ENCODE results near the gene RFX4. TPM values are rescaled to one million over a fixed set of nuclear protein-coding genes. Genes with fewer than 3 reads are reported as not detected.

Gene RFX4
- total RNA-seq, 1 donor from 2014 or later = 53.8 TPM

DNA sequence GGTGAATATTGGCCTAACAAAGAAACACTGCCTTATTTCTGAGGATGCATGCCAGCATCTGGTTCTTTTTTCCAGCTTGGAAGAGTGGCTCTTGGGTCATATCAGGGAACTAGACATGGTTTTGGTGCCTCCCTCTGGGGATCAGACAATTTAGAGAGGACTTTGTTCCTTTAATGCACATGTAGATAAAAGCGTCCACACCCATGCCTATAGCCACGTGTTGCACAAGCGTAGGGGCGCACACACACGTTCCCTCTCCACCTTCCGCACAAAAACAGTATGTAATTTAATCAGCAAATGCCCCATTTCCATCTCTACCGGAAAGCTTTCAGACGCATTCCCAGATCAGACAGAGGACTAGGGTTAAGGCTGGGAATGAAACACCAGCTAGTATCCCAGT, 130.0 kb downstream of the RFX4 start:
- H3K36me3 Mint-ChIP-seq (ENCODE audit: low read depth) = peaks cover 10% of the 10 kb centered on the region
- H3K4me3 Mint-ChIP-seq = no peak overlapping the region
- TF ChIP-seq, protein P1, sequence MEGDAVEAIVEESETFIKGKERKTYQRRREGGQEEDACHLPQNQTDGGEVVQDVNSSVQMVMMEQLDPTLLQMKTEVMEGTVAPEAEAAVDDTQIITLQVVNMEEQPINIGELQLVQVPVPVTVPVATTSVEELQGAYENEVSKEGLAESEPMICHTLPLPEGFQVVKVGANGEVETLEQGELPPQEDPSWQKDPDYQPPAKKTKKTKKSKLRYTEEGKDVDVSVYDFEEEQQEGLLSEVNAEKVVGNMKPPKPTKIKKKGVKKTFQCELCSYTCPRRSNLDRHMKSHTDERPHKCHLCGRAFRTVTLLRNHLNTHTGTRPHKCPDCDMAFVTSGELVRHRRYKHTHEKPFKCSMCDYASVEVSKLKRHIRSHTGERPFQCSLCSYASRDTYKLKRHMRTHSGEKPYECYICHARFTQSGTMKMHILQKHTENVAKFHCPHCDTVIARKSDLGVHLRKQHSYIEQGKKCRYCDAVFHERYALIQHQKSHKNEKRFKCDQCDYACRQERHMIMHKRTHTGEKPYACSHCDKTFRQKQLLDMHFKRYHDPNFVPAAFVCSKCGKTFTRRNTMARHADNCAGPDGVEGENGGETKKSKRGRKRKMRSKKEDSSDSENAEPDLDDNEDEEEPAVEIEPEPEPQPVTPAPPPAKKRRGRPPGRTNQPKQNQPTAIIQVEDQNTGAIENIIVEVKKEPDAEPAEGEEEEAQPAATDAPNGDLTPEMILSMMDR (conservative IDR thresholded peaks at IDR 0.05) = no peak
- H3K27me3 Mint-ChIP-seq (ENCODE audit: low read depth) = no peaks in the 10 kb centered on the region
- no peak overlapping the region for H3K27ac Mint-ChIP-seq (ENCODE audit: unreplicated experiment)
- peaks cover 7% of the 10 kb centered on the region for H3K4me1 Mint-ChIP-seq
- DNase-seq (ENCODE audit: low read depth, low spot score) = no peak
- H3K9me3 Mint-ChIP-seq = no peaks in the 10 kb centered on the region

DNA sequence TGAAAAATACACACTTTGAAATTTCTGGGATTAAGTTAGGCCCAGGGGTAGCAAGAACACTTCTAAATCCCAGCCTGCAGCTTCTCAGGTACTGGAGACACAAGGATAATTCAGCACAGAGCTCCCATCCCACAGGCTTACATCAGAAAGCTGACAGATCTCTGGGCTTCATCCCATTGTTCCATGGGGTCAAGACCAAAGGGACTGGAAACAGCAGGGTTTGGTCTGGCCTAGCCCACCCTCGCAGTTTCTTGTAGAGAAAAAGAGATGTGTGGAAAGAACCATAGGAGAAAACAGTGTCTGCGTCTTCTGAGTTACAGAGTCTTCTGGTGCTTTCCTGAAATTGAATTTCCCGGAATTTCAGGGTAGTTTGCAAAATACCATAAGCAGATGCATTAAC, 132.1 kb downstream of the RFX4 start:
- DNase-seq (ENCODE audit: low read depth, low spot score) = no peak
- H3K36me3 Mint-ChIP-seq (ENCODE audit: low read depth) = peaks cover 17% of the 10 kb centered on the region

DNA sequence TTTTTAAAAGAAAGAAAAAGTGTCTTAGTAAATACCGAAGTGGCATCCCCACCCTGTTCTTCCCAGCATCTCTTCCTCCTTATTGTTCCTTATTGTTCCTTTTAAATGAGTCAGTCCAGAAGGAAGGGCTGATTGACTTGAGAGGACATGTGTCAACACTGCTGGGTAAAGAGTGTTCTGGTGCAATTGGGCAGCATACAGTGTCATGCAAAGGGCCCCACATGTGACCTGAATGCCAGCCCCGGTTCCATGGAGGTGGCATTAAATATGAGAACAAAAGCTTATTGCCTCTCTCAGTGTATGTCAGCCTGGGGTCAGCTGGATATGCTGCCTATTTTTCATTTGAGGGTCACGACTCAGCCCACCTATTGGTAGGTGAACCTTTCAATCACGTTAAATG, 132.8 kb downstream of the RFX4 start:
- no peaks in the 10 kb centered on the region for H3K9me3 Mint-ChIP-seq
- H3K36me3 Mint-ChIP-seq (ENCODE audit: low read depth) = peaks cover 16% of the 10 kb centered on the region
- H3K27ac Mint-ChIP-seq (ENCODE audit: unreplicated experiment) = no peak overlapping the region
- peaks cover 7% of the 10 kb centered on the region for H3K4me1 Mint-ChIP-seq
- DNase-seq (ENCODE audit: low read depth, low spot score) = no peak
- no peak overlapping the region for H3K4me3 Mint-ChIP-seq
- TF ChIP-seq, protein P1 (conservative IDR thresholded peaks at IDR 0.05) = no peak
- no peaks in the 10 kb centered on the region for H3K27me3 Mint-ChIP-seq (ENCODE audit: low read depth)

More for the DNA sequence above, 132.1 kb downstream of the RFX4 start:
- H3K27ac Mint-ChIP-seq (ENCODE audit: unreplicated experiment) = no peak overlapping the region
- TF ChIP-seq, protein P1 (conservative IDR thresholded peaks at IDR 0.05) = no peak
- no peak overlapping the region for H3K4me3 Mint-ChIP-seq
- peaks cover 7% of the 10 kb centered on the region for H3K4me1 Mint-ChIP-seq
- no peaks in the 10 kb centered on the region for H3K27me3 Mint-ChIP-seq (ENCODE audit: low read depth)
- H3K9me3 Mint-ChIP-seq = no peaks in the 10 kb centered on the region

DNA sequence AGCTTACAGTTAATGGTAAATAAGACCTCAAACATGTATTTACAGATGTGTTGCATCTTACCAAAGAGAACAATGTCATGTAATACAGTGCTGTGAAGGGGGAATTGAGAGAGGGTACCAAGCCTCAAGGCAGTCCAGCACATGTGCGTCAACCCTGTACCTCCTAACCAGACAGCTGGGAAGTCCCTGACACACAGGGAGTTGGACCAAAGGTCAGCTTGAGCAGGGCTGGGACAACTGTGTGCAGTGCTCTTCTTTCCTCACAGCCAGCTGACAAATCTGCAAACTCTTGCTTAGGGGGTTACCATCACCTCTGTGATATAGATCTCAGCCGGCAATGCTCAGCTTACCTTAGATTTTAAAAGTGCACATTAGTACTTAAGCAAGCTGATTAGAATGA, 134.9 kb downstream of the RFX4 start:
- Mint-ChIP-seq H3K4me3 (no peak overlapping the region), H3K27ac (ENCODE audit: unreplicated experiment) (no peak overlapping the region), H3K36me3 (ENCODE audit: low read depth) (peaks cover 14% of the 10 kb centered on the region), H3K9me3 (no peaks in the 10 kb centered on the region), H3K27me3 (ENCODE audit: low read depth) (no peaks in the 10 kb centered on the region), H3K4me1 (peaks cover 27% of the 10 kb centered on the region)
- TF ChIP-seq, protein P1 (conservative IDR thresholded peaks at IDR 0.05) = no peak
- no peak for DNase-seq (ENCODE audit: low read depth, low spot score)

DNA sequence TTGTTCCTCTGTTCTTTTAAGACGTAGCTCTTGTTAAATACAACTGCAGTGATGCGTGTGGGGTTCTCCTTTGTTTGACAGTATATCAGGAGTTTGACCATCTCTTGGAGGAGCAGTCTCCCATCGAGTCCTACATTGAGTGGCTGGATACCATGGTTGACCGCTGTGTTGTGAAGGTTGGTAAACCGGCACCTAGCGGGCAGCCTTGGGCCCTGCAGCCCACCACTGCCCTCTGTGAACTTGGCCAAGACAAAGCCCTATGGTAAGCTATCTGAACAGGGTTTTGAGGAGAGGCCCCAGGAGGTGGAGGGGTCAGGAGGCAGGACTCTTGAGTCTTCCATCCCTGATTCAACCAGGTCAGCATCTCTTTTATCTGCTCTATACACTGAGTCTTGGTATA, 137.1 kb downstream of the RFX4 start:
- TF ChIP-seq, protein P1 (conservative IDR thresholded peaks at IDR 0.05) = no peak
- Mint-ChIP-seq H3K4me1 (peaks cover 40% of the 10 kb centered on the region), H3K27ac (ENCODE audit: unreplicated experiment) (no peak overlapping the region), H3K36me3 (ENCODE audit: low read depth) (peaks cover 16% of the 10 kb centered on the region), H3K9me3 (no peaks in the 10 kb centered on the region), H3K4me3 (no peak overlapping the region), H3K27me3 (ENCODE audit: low read depth) (no peaks in the 10 kb centered on the region)
- no peak for DNase-seq (ENCODE audit: low read depth, low spot score)

DNA sequence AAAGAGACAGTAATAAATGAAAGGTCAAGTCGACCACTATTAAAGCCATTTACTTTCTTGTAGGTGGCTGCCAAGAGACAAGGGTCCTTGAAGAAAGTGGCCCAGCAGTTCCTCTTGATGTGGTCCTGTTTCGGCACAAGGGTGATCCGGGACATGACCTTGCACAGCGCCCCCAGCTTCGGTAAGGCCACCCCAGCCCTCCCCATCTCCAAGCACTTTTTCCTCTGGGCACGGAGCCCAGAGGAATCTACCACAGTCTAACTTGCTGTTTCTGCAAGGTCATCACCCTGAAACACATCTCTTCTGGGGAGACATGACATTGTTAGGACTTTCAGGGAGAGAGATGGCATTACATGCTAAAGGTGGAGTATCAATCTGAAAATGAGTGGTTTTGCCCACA, 137.9 kb downstream of the RFX4 start:
- TF ChIP-seq, protein P1 (conservative IDR thresholded peaks at IDR 0.05) = no peak
- H3K4me3 Mint-ChIP-seq = no peak overlapping the region
- peaks cover 19% of the 10 kb centered on the region for H3K36me3 Mint-ChIP-seq (ENCODE audit: low read depth)
- H3K9me3 Mint-ChIP-seq = no peaks in the 10 kb centered on the region
- DNase-seq (ENCODE audit: low read depth, low spot score) = no peak
- peaks cover 36% of the 10 kb centered on the region for H3K4me1 Mint-ChIP-seq
- H3K27me3 Mint-ChIP-seq (ENCODE audit: low read depth) = no peaks in the 10 kb centered on the region
- no peak overlapping the region for H3K27ac Mint-ChIP-seq (ENCODE audit: unreplicated experiment)
